ENCODE measurements around the gene COL18A1. TPM values are rescaled to one million over a fixed set of nuclear protein-coding genes. Genes with fewer than 3 reads are reported as not detected.

COL18A1 gene
- polyA plus RNA-seq, 2 of the 4 experiments (the other 2 are of a cell fraction) = 17.3 to 88.4 TPM

- no peak overlapping the region for H3K4me3 ChIP-seq
- H3K27ac ChIP-seq = no peak overlapping the region
- ATAC-seq = no peak
- H3K4me2 ChIP-seq = no peak overlapping the region
- WGBS (ENCODE audit: missing lambda C conversion rate) = 88% methylated on average over 6 of the region's 6 CpGs
- H3K9me3 ChIP-seq = no peaks in the 10 kb centered on the region
- no peaks in the 10 kb centered on the region; the same call in 2 of the 3 replicates for H3K4me1 ChIP-seq
- no peak for TF ChIP-seq SREBF2 (IDR thresholded peaks at IDR 0.05)
- no peak for TF ChIP-seq RFX5 (IDR thresholded peaks at IDR 0.05)
- TF ChIP-seq ESRRA (IDR thresholded peaks at IDR 0.05; ENCODE audit: borderline replicate concordance, low read length) = no peak
- no peak for TF ChIP-seq HOXB13 (CRISPR knock-in tag; IDR thresholded peaks at IDR 0.05; ENCODE audit: low read depth)
- no peak for TF ChIP-seq EHF (CRISPR knock-in tag; IDR thresholded peaks at IDR 0.05)
- TF ChIP-seq NR3C1 (IDR thresholded peaks at IDR 0.05) = no peak
- no peak for TF ChIP-seq HES2 (IDR thresholded peaks at IDR 0.05)
- no peak for TF ChIP-seq E2F6 (IDR thresholded peaks at IDR 0.05; ENCODE audit: borderline replicate concordance, low read depth)
- no peak for TF ChIP-seq EHMT2 (IDR thresholded peaks at IDR 0.05; ENCODE audit: low read depth)
- no peak for TF ChIP-seq BHLHE40 (IDR thresholded peaks at IDR 0.05; ENCODE audit: low read depth, low read length)
- TF ChIP-seq BCL3 (IDR thresholded peaks at IDR 0.05) = no peak
- no peak for TF ChIP-seq ZNF302 (CRISPR knock-in tag; IDR thresholded peaks at IDR 0.05)
- TF ChIP-seq REST (IDR thresholded peaks at IDR 0.05) = no peak
- TF ChIP-seq EP300 (IDR thresholded peaks at IDR 0.05) = no peak
- no peak for FAIRE-seq
- no peak for DNase-seq (ENCODE audit: low read depth in 1 of 2, low spot score in 1 of 2)
- CTCF ChIA-PET = no interaction called here
- POLR2A ChIA-PET = no interaction called here
Measured at GRCh38 chr21:45484318-45484717, 79.4 kb downstream of the COL18A1 start.

DNA sequence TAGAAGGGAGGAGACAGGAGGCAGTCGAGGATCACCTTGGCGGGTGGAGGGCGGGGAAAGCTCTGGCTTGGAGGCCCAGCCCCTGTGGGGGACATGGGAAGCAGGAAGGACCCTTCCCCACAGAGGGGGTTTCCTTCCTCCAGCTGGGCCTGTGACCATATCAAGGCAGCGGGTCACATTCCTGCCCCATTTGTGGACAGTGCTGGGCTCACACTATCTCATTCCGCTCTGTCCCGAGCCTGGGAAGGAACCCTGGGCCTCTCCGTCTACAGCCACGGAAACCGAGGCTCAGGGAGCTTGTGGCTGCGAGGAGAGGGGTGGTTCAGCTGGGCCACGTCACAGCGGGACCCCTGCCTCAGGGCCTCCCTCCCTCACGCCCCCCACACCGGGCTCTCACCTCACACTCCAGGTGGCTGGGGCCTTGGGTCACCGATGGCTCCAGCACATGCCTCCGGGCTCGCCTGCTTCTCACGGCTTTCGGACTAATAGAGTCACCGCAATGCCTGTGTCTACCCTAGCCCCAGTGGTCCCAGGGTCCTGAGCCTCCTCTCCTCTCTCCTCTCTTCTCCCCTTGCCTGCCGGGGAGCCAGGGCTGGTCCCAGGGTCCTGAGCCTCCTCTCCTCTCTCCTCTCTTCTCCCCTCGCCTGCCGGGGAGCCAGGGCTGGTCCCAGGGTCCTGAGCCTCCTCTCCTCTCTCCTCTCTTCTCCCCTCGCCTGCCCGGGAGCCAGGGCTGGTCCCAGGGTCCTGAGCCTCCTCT lies 80.9 kb downstream of the COL18A1 start:
- no peaks in the 10 kb centered on the region; the same call in 2 of the 3 replicates for H3K4me1 ChIP-seq
- FAIRE-seq = no peak
- no peak overlapping the region for H3K4me2 ChIP-seq
- TF ChIP-seq NFE2L2 (conservative IDR thresholded peaks at IDR 0.05; ENCODE audit: low read length) = no peak
- TF ChIP-seq GATA3 (IDR thresholded peaks at IDR 0.05; ENCODE audit: borderline replicate concordance) = no peak
- no peak for TF ChIP-seq POLR2AphosphoS2 (conservative IDR thresholded peaks at IDR 0.05; ENCODE audit: low read length)
- TF ChIP-seq HOXB13 (CRISPR knock-in tag; IDR thresholded peaks at IDR 0.05; ENCODE audit: low read depth) = no peak
- no peak for TF ChIP-seq ZFP36 (IDR thresholded peaks at IDR 0.05; ENCODE audit: borderline replicate concordance, partially characterized antibody)
- TF ChIP-seq MYC (IDR thresholded peaks at IDR 0.05; ENCODE audit: borderline replicate concordance, low read length) = no peak
- TF ChIP-seq CEBPB (IDR thresholded peaks at IDR 0.05) = no peak
- no peak for TF ChIP-seq MAZ (IDR thresholded peaks at IDR 0.05; ENCODE audit: borderline replicate concordance, low read depth, low read length)
- TF ChIP-seq E2F6 (IDR thresholded peaks at IDR 0.05; ENCODE audit: borderline replicate concordance, low read depth) = no peak
- TF ChIP-seq POLR2A (IDR thresholded peaks at IDR 0.05; ENCODE audit: low read length) = no peak
- no peaks in the 10 kb centered on the region for H3K9me3 ChIP-seq
- DNase-seq (ENCODE audit: low read depth in 1 of 2, low spot score in 1 of 2) = no peak
- no peak for ATAC-seq
- ChIA-PET CTCF (no interaction called here), POLR2A (no interaction called here)
- 95% methylated on average over 19 of the region's 25 CpGs for WGBS (ENCODE audit: missing lambda C conversion rate)
- H3K27ac ChIP-seq = no peak overlapping the region
- H3K4me3 ChIP-seq = no peak overlapping the region

Data from A549 (cell line).